ENCODE measurements around the gene KTN1. TPM values are rescaled to one million over a fixed set of nuclear protein-coding genes. Genes with fewer than 3 reads are reported as not detected.
A peak's percentile ranks its signal among the peaks of the same experiment; 100 is the strongest.

Gene KTN1
- total RNA-seq, 1 experiment from 2014 or later = 76.6 TPM

- peak; percentile 16 for DNase-seq (ENCODE audit: low read depth)
Measured at GRCh38 chr14:55577229-55577628, 2.8 kb upstream of the KTN1 start.

- DNase-seq (ENCODE audit: low read depth) = no peak
Measured at GRCh38 chr14:55578511-55578910, 1.5 kb upstream of the KTN1 start.

- peak; percentile 61 for DNase-seq (ENCODE audit: low read depth)
Measured at GRCh38 chr14:55580470-55581341, 699 bp downstream of the KTN1 start.

GRCh38 chr14:55581342-55581771 is 1.4 kb downstream of the KTN1 start:
- no peak for DNase-seq (ENCODE audit: low read depth)

GRCh38 chr14:55582746-55583145 is 2.7 kb downstream of the KTN1 start:
- DNase-seq (ENCODE audit: low read depth) = no peak

- peak; percentile 38 for DNase-seq (ENCODE audit: low read depth)
Measured at GRCh38 chr14:55583942-55584468, 4.0 kb downstream of the KTN1 start.

GRCh38 chr14:55585854-55586253 is 5.8 kb downstream of the KTN1 start:
- peak; percentile 71 for DNase-seq (ENCODE audit: low read depth)

- no peak for DNase-seq (ENCODE audit: low read depth)
Measured at GRCh38 chr14:55586411-55586810, 6.4 kb downstream of the KTN1 start.

GRCh38 chr14:55587847-55588246 is 7.8 kb downstream of the KTN1 start:
- DNase-seq (ENCODE audit: low read depth) = no peak

- peak; percentile 39 for DNase-seq (ENCODE audit: low read depth)
Measured at GRCh38 chr14:55588259-55588699, 8.3 kb downstream of the KTN1 start.

GRCh38 chr14:55589171-55589570 is 9.2 kb downstream of the KTN1 start:
- DNase-seq (ENCODE audit: low read depth) = peak; percentile 46

- no peak for DNase-seq (ENCODE audit: low read depth)
Measured at GRCh38 chr14:55592436-55592835, 12.4 kb downstream of the KTN1 start.

GRCh38 chr14:55593698-55594097 is 13.7 kb downstream of the KTN1 start:
- DNase-seq (ENCODE audit: low read depth) = peak; percentile 17

- DNase-seq (ENCODE audit: low read depth) = no peak
Measured at GRCh38 chr14:55599250-55599879, 19.4 kb downstream of the KTN1 start.

- peak; percentile 75 for DNase-seq (ENCODE audit: low read depth)
Measured at GRCh38 chr14:55600784-55601561, 21.0 kb downstream of the KTN1 start.

- DNase-seq (ENCODE audit: low read depth) = no peak
Measured at GRCh38 chr14:55603401-55603953, 23.5 kb downstream of the KTN1 start.

GRCh38 chr14:55604488-55604887 is 24.5 kb downstream of the KTN1 start:
- DNase-seq (ENCODE audit: low read depth) = no peak

- DNase-seq (ENCODE audit: low read depth) = no peak
Measured at GRCh38 chr14:55604900-55605418, 25.0 kb downstream of the KTN1 start.

GRCh38 chr14:55605793-55606192 is 25.8 kb downstream of the KTN1 start:
- DNase-seq (ENCODE audit: low read depth) = peak; percentile 61

GRCh38 chr14:55607386-55607785 is 27.4 kb downstream of the KTN1 start:
- no peak for DNase-seq (ENCODE audit: low read depth)

GRCh38 chr14:55609681-55610080 is 29.7 kb downstream of the KTN1 start:
- peak; percentile 64 for DNase-seq (ENCODE audit: low read depth)
